HG02870 (cell line): Measurements from ENCODE around the gene KRT76.
"Not testable (repeated sequence)": the region's sequence is repeated elsewhere in the genome, so short reads cannot be mapped to it uniquely, and the experiment has no call there.

Source experiments
- ATAC-seq: cut with Tn5 transposase; IDR thresholded peaks from one replicate; pipeline ENCODE4 v1.9.1; 2021; ENCODE audit warnings: mild to moderate bottlenecking, moderate library complexity; ENCODE audit not compliant: unreplicated experiment

Gene KRT76

GRCh38 chr12:52761218-52761617 is 15.9 kb downstream of the KRT76 start:
- not testable (repeated sequence) for ATAC-seq

- ATAC-seq: no peak
Measured at GRCh38 chr12:52760623-52761022, 16.5 kb downstream of the KRT76 start.

GRCh38 chr12:52759695-52760094 is 17.4 kb downstream of the KRT76 start:
- ATAC-seq: no peak

- no peak for ATAC-seq
Measured at GRCh38 chr12:52759218-52759617, 17.9 kb downstream of the KRT76 start.

- no peak for ATAC-seq
Measured at GRCh38 chr12:52757449-52758176, 19.5 kb downstream of the KRT76 start.

GRCh38 chr12:52756281-52756960 is 20.7 kb downstream of the KRT76 start:
- no peak for ATAC-seq

GRCh38 chr12:52755533-52755932 is 21.6 kb downstream of the KRT76 start:
- no peak for ATAC-seq

- ATAC-seq: no peak
Measured at GRCh38 chr12:52754135-52754534, 23.0 kb downstream of the KRT76 start.

GRCh38 chr12:52753283-52753682 is 23.9 kb downstream of the KRT76 start:
- ATAC-seq: no peak

- ATAC-seq: no peak
Measured at GRCh38 chr12:52752516-52752915, 24.6 kb downstream of the KRT76 start.

GRCh38 chr12:52751795-52752194 is 25.4 kb downstream of the KRT76 start:
- ATAC-seq: no peak

- not testable (repeated sequence) for ATAC-seq
Measured at GRCh38 chr12:52750532-52750931, 26.6 kb downstream of the KRT76 start.

- ATAC-seq: no peak
Measured at GRCh38 chr12:52749827-52750226, 27.3 kb downstream of the KRT76 start.

GRCh38 chr12:52748578-52748977 is 28.6 kb downstream of the KRT76 start:
- ATAC-seq: no peak

GRCh38 chr12:52745554-52745953 is 31.6 kb downstream of the KRT76 start:
- ATAC-seq: no peak

- ATAC-seq: no peak
Measured at GRCh38 chr12:52744493-52745156, 32.5 kb downstream of the KRT76 start.

GRCh38 chr12:52742822-52743457 is 34.2 kb downstream of the KRT76 start:
- ATAC-seq: no peak

GRCh38 chr12:52742196-52742580 is 35.0 kb downstream of the KRT76 start:
- no peak for ATAC-seq

- ATAC-seq: no peak
Measured at GRCh38 chr12:52741375-52742195, 35.6 kb downstream of the KRT76 start.

GRCh38 chr12:52740584-52740983 is 36.6 kb downstream of the KRT76 start:
- no peak for ATAC-seq

GRCh38 chr12:52739963-52740362 is 37.2 kb downstream of the KRT76 start:
- ATAC-seq: no peak
